ENCODE results near the gene MAPK1. TPM values are rescaled to one million over a fixed set of nuclear protein-coding genes. Genes with fewer than 3 reads are reported as not detected.

Gene MAPK1
- total RNA-seq, 4 donors from 2014 or later = 29.4 to 47.3 (median 33.1) TPM

DNA sequence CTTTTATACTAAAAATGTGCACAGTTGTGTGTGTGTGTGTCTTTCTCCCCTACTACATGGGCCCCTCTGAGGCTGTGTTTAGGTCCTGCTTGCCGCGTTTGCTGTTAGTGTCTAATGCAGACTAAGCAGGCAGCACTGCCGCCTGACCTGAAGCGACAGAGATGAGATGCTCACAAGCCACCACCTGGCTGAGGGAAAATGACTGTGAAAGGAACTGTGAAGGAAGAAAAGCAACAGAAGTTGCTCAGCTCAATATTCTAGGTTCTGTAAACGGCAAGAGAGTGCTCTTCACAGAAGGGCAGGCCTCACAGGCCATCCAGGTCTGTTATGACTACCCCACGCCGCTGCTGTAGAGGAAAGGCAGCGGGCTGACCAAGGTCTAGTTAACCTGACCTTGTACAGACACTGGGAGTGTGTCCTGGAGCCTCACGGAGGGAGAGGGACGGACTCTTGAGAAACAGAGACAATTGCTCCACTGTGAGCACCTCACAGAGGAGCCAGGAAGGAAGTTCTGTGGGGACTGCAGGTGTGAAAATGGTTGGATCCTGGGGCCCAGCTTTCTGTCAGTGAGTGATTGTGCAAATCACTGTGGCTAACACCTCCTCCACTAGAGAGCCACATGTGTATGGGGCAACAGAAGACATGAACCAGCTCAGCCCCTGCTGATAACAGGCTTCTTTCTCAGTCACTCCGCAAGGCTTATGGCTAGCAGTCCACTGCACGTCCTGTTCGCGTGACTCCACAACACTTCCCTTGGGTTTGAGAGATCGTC, 100.6 kb downstream of the MAPK1 start:
- TF ChIP-seq, protein P1, sequence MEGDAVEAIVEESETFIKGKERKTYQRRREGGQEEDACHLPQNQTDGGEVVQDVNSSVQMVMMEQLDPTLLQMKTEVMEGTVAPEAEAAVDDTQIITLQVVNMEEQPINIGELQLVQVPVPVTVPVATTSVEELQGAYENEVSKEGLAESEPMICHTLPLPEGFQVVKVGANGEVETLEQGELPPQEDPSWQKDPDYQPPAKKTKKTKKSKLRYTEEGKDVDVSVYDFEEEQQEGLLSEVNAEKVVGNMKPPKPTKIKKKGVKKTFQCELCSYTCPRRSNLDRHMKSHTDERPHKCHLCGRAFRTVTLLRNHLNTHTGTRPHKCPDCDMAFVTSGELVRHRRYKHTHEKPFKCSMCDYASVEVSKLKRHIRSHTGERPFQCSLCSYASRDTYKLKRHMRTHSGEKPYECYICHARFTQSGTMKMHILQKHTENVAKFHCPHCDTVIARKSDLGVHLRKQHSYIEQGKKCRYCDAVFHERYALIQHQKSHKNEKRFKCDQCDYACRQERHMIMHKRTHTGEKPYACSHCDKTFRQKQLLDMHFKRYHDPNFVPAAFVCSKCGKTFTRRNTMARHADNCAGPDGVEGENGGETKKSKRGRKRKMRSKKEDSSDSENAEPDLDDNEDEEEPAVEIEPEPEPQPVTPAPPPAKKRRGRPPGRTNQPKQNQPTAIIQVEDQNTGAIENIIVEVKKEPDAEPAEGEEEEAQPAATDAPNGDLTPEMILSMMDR (IDR thresholded peaks at IDR 0.05; ENCODE audit: low read depth) = no peak

DNA sequence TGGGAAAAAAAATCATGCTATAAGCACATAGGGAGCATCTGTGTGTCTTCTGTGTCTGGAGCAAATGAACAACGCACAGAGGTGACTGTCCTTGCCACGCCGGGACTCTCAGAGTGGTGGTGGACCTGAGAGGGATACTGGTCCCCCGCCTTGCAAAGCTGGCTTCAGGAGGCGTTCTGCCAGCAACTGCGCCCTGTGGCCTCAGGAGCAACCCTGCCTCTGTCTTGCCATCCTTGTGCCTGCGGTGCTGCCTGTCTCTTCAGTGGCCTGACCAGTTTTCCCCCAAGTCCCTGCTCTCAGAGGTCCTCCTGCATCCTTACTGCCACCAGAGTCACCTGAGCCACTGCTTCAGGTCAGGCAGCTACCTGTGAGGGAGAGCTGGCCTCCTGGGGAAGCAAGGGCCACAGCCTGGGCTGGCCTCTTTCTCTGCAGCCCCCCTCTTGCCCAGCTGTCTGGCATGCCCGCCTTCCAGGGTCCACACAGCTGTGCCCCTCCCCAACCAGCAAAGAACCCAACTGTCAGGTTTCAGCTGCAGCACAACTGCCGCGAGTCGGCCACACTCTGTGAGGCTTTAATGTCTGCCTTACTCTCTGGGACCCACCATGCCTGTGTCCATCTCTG, 101.4 kb downstream of the MAPK1 start:
- TF ChIP-seq, protein P1 (IDR thresholded peaks at IDR 0.05; ENCODE audit: low read depth) = no peak

DNA sequence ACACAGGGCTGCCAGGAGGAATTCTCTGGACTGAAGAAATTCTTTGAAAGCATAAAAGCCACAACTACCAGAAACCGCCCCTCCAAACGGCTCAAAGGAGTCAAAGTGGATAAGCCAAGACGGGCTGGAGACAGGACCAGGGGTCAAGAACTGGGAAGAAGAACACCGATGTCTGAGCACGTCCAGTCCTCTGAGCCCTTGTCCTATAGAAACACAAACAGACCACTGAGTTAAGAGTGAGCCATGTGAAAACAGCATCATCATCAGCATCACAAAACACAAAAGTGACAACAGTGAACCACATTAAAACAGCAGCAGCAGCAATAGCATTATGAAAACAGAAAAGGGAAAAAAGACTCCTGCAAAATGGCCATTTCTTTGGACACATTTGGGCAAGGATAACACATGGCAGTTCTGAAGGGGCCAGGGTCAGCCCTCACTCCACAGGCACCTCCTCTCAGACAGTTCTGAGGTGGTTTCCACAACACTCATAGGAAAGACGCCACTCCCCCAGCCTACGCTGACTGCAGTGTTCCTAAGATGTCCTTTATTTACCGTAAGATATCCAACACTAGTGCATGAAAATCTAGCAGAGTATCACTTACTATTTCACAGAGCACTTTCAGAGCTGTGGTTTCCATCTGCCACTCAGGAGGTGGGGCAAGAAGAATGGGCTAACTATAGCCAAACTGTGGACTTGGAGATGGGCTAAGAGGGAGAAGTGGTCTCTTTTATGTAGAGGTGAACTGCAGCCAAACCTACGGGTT, 103.2 kb downstream of the MAPK1 start:
- TF ChIP-seq, protein P1 (IDR thresholded peaks at IDR 0.05; ENCODE audit: low read depth) = no peak

DNA sequence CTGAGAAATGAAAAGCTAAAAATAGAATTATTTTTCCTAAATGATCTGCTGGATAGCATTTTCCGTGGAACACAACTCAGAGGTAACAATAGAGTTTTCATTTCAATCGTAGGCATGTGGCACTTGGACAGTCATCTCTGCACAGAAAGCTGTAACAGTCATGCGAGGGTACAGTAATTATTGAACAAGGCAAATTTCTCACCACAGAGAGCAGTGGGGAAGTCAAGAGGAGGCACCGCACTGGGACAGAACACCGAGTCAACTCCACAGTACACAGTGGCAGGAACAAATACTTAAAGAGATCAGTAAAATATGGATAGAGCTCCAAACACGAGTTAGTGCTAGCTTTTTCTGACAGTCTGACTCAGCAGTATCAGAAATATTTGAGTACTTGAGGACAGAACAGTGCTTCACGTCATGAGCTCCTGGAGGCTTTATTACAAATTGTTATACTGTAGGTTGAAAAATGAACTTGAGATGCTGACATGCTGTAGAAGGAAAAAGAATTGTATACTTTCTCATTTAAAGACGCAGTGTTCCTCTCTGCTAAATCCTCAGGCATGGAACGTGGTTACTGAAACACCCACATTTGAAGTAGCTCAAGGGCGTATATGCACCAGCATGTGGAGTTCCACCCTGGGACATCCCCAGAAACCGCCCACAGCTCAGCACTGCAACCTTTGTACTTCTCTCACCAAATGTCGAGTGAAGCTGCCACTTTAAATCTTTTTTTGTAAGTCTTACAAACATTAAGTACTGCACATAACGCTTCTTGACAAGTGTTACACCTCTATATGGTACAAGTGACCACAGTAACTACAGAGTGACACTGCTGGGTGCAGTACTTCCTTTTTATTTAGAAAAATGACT, 104.5 kb downstream of the MAPK1 start:
- TF ChIP-seq, protein P1 (IDR thresholded peaks at IDR 0.05; ENCODE audit: low read depth) = no peak

DNA sequence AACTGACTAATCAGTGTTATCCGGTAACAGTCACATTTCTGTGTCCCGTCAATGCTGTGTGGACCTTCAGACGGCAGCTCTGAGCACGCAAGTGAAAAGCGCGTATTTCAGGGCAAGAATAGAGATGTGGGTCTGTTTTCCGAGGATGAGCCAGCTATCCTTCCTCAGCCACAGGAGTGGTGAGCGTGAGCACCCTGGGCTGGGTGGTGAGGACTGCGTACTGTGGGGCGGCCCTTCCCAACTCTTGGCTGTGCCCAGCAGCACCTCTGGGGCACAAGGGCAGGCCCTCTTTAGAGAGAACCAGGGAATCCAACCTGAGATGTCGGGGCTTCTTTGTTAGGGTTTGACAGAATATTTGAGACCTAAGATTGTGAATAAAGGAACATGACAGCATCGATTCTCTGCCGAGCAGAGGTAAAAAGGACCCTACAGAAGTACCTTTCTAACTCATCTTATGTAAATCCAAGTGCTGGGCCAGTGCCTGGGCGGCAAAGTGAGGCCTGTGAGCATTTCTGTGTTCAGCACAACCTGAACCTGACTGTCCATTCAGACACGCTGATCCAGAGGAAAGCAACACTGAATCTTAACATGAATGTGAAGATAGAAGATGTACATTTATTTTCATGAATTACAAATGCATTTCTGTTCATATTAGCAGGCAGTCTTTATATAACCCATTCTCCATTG, 105.3 kb downstream of the MAPK1 start:
- TF ChIP-seq, protein P1 (IDR thresholded peaks at IDR 0.05; ENCODE audit: low read depth) = no peak

DNA sequence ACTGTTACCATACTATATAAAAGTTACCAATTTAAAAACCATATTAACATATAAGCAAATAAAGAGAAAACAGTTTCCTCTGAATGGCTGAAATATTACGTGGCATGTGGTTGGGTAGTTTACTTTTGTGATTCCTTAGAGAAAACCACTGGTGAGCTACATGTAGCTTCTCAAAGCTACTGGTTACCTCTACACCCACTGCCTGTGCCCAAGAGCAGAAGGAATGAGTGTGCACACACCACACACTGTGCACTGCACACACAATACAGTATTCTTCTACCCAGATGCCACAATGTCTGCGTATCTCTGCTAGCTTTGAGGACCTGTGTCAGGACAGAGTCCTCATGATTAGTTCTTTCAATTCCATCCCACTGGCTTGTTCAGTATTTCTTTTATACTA, 106.4 kb downstream of the MAPK1 start:
- TF ChIP-seq, protein P1 (IDR thresholded peaks at IDR 0.05; ENCODE audit: low read depth) = no peak

Measured in subcutaneous adipose tissue (tissue), 4 donors.